B cell (primary cell): ENCODE measurements around the gene KIF26B. TPM values are rescaled to one million over a fixed set of nuclear protein-coding genes. Genes with fewer than 3 reads are reported as not detected.

Experiments
- ATAC-seq: fragments of 200-7000 bp; cut with Tn5 transposase; one replicate; pipeline ENCODE4 v1.10.0; 2021; ENCODE audit warnings: low read depth, mild to moderate bottlenecking, moderate number of reproducible peaks, moderate library complexity
- CTCF ChIA-PET: fragments of 350-600 bp; sonication (Branson Sonifier 250); formaldehyde crosslinking; loops from one replicate; lab custom pipeline; 2021; ENCODE audit warnings: antibody characterized with exemption, inconsistent platforms; lab: Charles Lee
- POLR2A ChIA-PET: fragments of 350-600 bp; sonication (Branson Sonifier 250); formaldehyde crosslinking; loops from one replicate; lab custom pipeline; 2021; ENCODE audit warnings: antibody characterized with exemption; lab: Charles Lee
- DNase-seq: peaks from one replicate; pipeline ENCODE4 v3.0.0; 2013
- H2AFZ ChIP-seq: 2 replicates; pipeline ENCODE4 v1.6.1; 2012; ENCODE audit warnings: mild to moderate bottlenecking, low read depth, low read length; ENCODE audit not compliant: insufficient read depth, poor library complexity, severe bottlenecking
- H3K27ac ChIP-seq, 2 donors: 1 replicate in 1 of 2; 2 replicates in 1 of 2; pipeline ENCODE4 v1.5.1; 2012 to 2013; ENCODE audit warnings: low read length in 2 of 2, mild to moderate bottlenecking in 2 of 2, moderate library complexity in 1 of 2
- H3K27me3 ChIP-seq, 4 experiments: fragments of 200-600 bp in 1 of 4; sonication (generic) in 1 of 4; replicated peaks in 1 of 4; 1 replicate in 2 of 4; 2 replicates in 2 of 4; pipeline versions ENCODE4 v1.6.1 to v1.7.0; 2013 to 2016; ENCODE audit warnings: low read length in 3 of 4, mild to moderate bottlenecking in 2 of 4, mixed read lengths in 1 of 4, moderate library complexity in 1 of 4; ENCODE audit not compliant: insufficient read depth in 4 of 4, control insufficient read depth in 3 of 4; ENCODE audit errors: control extremely low read depth in 1 of 4
- H3K36me3 ChIP-seq, 2 experiments: replicated peaks in 1 of 2; 1 replicate in 1 of 2; 2 replicates in 1 of 2; pipeline versions ENCODE4 v1.6.1 to v1.7.1; 2013; ENCODE audit warnings: low read length in 1 of 2; ENCODE audit not compliant: insufficient read depth in 2 of 2, control insufficient read depth in 1 of 2; ENCODE audit errors: control extremely low read depth in 1 of 2, extremely low read depth in 1 of 2
- H3K4me1 ChIP-seq, 2 donors: fragments of 200-600 bp in 1 of 2; sonication (generic) in 1 of 2; 1 replicate in 1 of 2; 2 replicates in 1 of 2; pipeline versions ENCODE4 v1.5.1 to v1.6.1; 2013 to 2017; ENCODE audit warnings: low read length in 2 of 2; ENCODE audit not compliant: control insufficient read depth in 2 of 2, insufficient read depth in 2 of 2
- H3K4me2 ChIP-seq: replicated peaks from 2 replicates; pipeline ENCODE3; 2012; ENCODE audit warnings: mild to moderate bottlenecking, low read depth, low read length; ENCODE audit not compliant: poor library complexity, severe bottlenecking
- H3K4me3 ChIP-seq, 5 experiments: fragments of 200-600 bp in 1 of 5; sonication (generic) in 1 of 5; 1 replicate in 3 of 5; 2 replicates in 2 of 5; pipeline versions ENCODE4 v1.5.1 to v1.7.0; 2011 to 2016; ENCODE audit warnings: low read length in 4 of 5, mild to moderate bottlenecking in 4 of 5, low read depth in 2 of 5, control low read depth in 1 of 5, moderate library complexity in 1 of 5; ENCODE audit not compliant: insufficient read depth in 1 of 5; ENCODE audit errors: control extremely low read depth in 1 of 5, extremely low read depth in 1 of 5
- H3K79me2 ChIP-seq: fragments of 200-600 bp; sonication (generic); one replicate; pipeline ENCODE4 v1.6.0; 2016; ENCODE audit warnings: low read length; ENCODE audit not compliant: control insufficient read depth, insufficient read depth
- H3K9ac ChIP-seq: fragments of 200-600 bp; sonication (generic); 2 replicates; pipeline ENCODE4 v1.6.1; 2017; ENCODE audit warnings: mild to moderate bottlenecking, low read length, moderate library complexity
- H3K9me3 ChIP-seq, 3 donors: one replicate each; pipeline versions ENCODE4 v1.6.1 to v1.7.1; 2013; ENCODE audit warnings: low read length in 2 of 3; ENCODE audit not compliant: control insufficient read depth in 2 of 3, insufficient read depth in 1 of 3; ENCODE audit errors: control extremely low read depth in 1 of 3
- H4K20me1 ChIP-seq: 2 replicates; pipeline ENCODE4 v1.6.0; 2012; ENCODE audit warnings: mild to moderate bottlenecking, low read length; ENCODE audit not compliant: insufficient read depth, control insufficient read depth, poor library complexity, severe bottlenecking
- H3K27ac Mint-ChIP-seq: one replicate; pipeline ENCODE4 v1.8.0; 2021; ENCODE audit warnings: mixed read lengths
- H3K27me3 Mint-ChIP-seq: one replicate; pipeline ENCODE4 v1.8.0; 2021; ENCODE audit warnings: mixed read lengths
- H3K4me1 Mint-ChIP-seq: one replicate; pipeline ENCODE4 v1.8.0; 2021; ENCODE audit warnings: mixed read lengths
- H3K4me3 Mint-ChIP-seq: one replicate; pipeline ENCODE4 v1.8.0; 2021; ENCODE audit warnings: mixed read lengths
- H3K9me3 Mint-ChIP-seq: one replicate; pipeline ENCODE4 v1.8.0; 2022; ENCODE audit warnings: mixed read lengths; ENCODE audit not compliant: insufficient read depth
- CTCF ChIP-seq: fragments of 200-600 bp; IDR thresholded peaks from one replicate; pipeline ENCODE4 v1.8.0; 2022; ENCODE audit warnings: antibody characterized with exemption, mild to moderate bottlenecking
- EZH2 ChIP-seq: IDR thresholded peaks from 2 replicates; pipeline ENCODE4 v1.6.1; 2012; ENCODE audit warnings: borderline replicate concordance, low read depth, mild to moderate bottlenecking, moderate library complexity, low read length; ENCODE audit not compliant: insufficient read depth, poor library complexity, severe bottlenecking
- WGBS: methylation state at CpG from one replicate; pipeline ENCODE4 v1.1.5; 2013; ENCODE audit warnings: missing lambda C conversion rate; ENCODE audit not compliant: insufficient coverage; 5-methylcytosine and 5-hydroxymethylcytosine counted together
- intact Hi-C: fragments of 100-400 bp; cut with micrococcal nuclease; formaldehyde crosslinking; loops from one replicate; pipeline ENCODE4 v1.10.0; 2022
- polyA plus RNA-seq: library from polyadenylated mRNA; depleted of rRNA; stranded (reverse); fragments of >200 nt; gene quantifications from 2 replicates; pipeline ENCODE4 v1.2.3, GENCODE V29; 2012
- total RNA-seq, 2 donors: library from RNA; stranded (reverse); fragments of 120-200 nt in 1 of 2; gene quantifications; 1 replicate in 1 of 2; 2 replicates in 1 of 2; pipeline versions ENCODE4 v1.2.3 to v1.2.4, GENCODE V29; 2013 to 2022

KIF26B gene
- total and polyA plus RNA-seq, 2 donors (not counting 1 experiment from before 2014, with no cell fraction given) = 0.62 TPM; not detected in 1

- ATAC-seq (no peak), DNase-seq (no peak)
- Histone ChIP-seq H4K20me1 (no peaks in the 10 kb centered on the region), H3K4me2 (no peak overlapping the region), H3K9me3 (no peaks in the 10 kb centered on the region), H3K79me2 (no peaks in the 10 kb centered on the region), H3K27me3 (no peaks in the 10 kb centered on the region), H3K4me1 (no peaks in the 10 kb centered on the region), H3K27ac (no peak overlapping the region), H3K36me3 (no peaks in the 10 kb centered on the region), H3K4me3 (no peak overlapping the region), H2AFZ (no peak overlapping the region), H3K9ac (no peak overlapping the region)
- no peaks in the 10 kb centered on the region for H3K4me1 Mint-ChIP-seq
- 100% methylated on average over 3 of the region's 6 CpGs for WGBS
- H3K27ac Mint-ChIP-seq = no peak overlapping the region
- H3K27me3 Mint-ChIP-seq = peaks cover 3% of the 10 kb centered on the region
- POLR2A ChIA-PET = no interaction called here
- intact Hi-C loops = no loop called here
- H3K9me3 Mint-ChIP-seq = no peaks in the 10 kb centered on the region
- TF ChIP-seq CTCF (no peak), EZH2 (no peak)
- H3K4me3 Mint-ChIP-seq = no peak overlapping the region
- CTCF ChIA-PET = no interaction called here
Measured at GRCh38 chr1:245332085-245332484, 177.3 kb downstream of the KIF26B start.

- Histone ChIP-seq H2AFZ (no peak overlapping the region), H3K4me2 (no peak overlapping the region), H4K20me1 (no peaks in the 10 kb centered on the region), H3K79me2 (no peaks in the 10 kb centered on the region), H3K27ac (no peak overlapping the region), H3K4me1 (no peaks in the 10 kb centered on the region), H3K9me3 (no peaks in the 10 kb centered on the region), H3K36me3 (no peaks in the 10 kb centered on the region), H3K9ac (no peak overlapping the region), H3K27me3 (no peaks in the 10 kb centered on the region), H3K4me3 (no peak overlapping the region)
- no peak for DNase-seq
- intact Hi-C loops = no loop called here
- no peaks in the 10 kb centered on the region for H3K4me1 Mint-ChIP-seq
- ChIA-PET CTCF (no interaction called here), POLR2A (no interaction called here)
- 71% methylated on average over 4 of the region's 6 CpGs for WGBS
- H3K4me3 Mint-ChIP-seq = no peak overlapping the region
- peaks cover 3% of the 10 kb centered on the region for H3K27me3 Mint-ChIP-seq
- no peak for ATAC-seq
- H3K9me3 Mint-ChIP-seq = no peaks in the 10 kb centered on the region
- no peak overlapping the region for H3K27ac Mint-ChIP-seq
- TF ChIP-seq CTCF (no peak), EZH2 (no peak)
Measured at GRCh38 chr1:245332513-245332912, 177.7 kb downstream of the KIF26B start.
